Tibial artery (tissue), 4 donors: Measurements from ENCODE around the gene KLC1.

Experiments used
- DNase-seq, 2 donors: peaks; one replicate each; pipeline ENCODE4 v3.0.0-alpha.2; 2019
- H3K27ac ChIP-seq, 2 donors: fragments of 200-600 bp; sonication (generic) in 1 of 2; 1 replicate in 1 of 2; 2 replicates in 1 of 2; pipeline ENCODE4 v1.5.1; 2018 to 2019; ENCODE audit warnings: mild to moderate bottlenecking in 1 of 2
- H3K27me3 ChIP-seq, 2 donors: fragments of 200-600 bp; sonication (generic) in 1 of 2; one replicate each; pipeline versions ENCODE4 v1.5.1 to v1.6.0; 2016 to 2019
- H3K36me3 ChIP-seq, 3 donors: fragments of 200-600 bp; sonication (generic) in 2 of 3; one replicate each; pipeline ENCODE4 v1.5.1; 2016 to 2019; ENCODE audit warnings: mild to moderate bottlenecking in 2 of 3
- H3K4me1 ChIP-seq, 4 donors: fragments of 200-600 bp; sonication (generic) in 2 of 4; 1 replicate in 3 of 4; 2 replicates in 1 of 4; pipeline ENCODE4 v1.5.1; 2016 to 2019
- H3K4me3 ChIP-seq, 2 donors: fragments of 200-600 bp; sonication (generic) in 1 of 2; 1 replicate in 1 of 2; 2 replicates in 1 of 2; pipeline ENCODE4 v1.5.1; 2018 to 2019; ENCODE audit warnings: mild to moderate bottlenecking in 2 of 2
- H3K9me3 ChIP-seq, 3 donors: fragments of 200-600 bp; sonication (generic) in 1 of 3; one replicate each; pipeline ENCODE4 v1.5.1; 2016 to 2019
- CTCF ChIP-seq, 2 experiments: fragments of 200-600 bp in 1 of 2; fragments of 450-650 bp in 1 of 2; IDR thresholded peaks; one replicate each; pipeline ENCODE4 v1.5.1; 2017 to 2019; ENCODE audit warnings: antibody characterized with exemption in 2 of 2, mild to moderate bottlenecking in 1 of 2, moderate library complexity in 1 of 2
- intact Hi-C: fragments of 100-400 bp; cut with DNase I; formaldehyde crosslinking; loops from one replicate; pipeline ENCODE4 v1.15.0; 2023; ENCODE audit warnings: low total_unique reads

KLC1 gene

GRCh38 chr14:103594265-103594664 is 34.7 kb upstream of the KLC1 start:
- no peak for DNase-seq
- Histone ChIP-seq H3K27ac (no peak overlapping the region), H3K4me3 (no peak overlapping the region), H3K4me1 (no peaks in the 10 kb centered on the region), H3K36me3 (peaks cover 4 to 27% (median 18%) of the 10 kb centered on the region in 3 donors), H3K9me3 (no peaks in the 10 kb centered on the region), H3K27me3 (no peaks in the 10 kb centered on the region)
- intact Hi-C loops = no loop called here
- no peak for TF ChIP-seq CTCF (IDR thresholded peaks at IDR 0.05)

GRCh38 chr14:103597623-103598377 is 31.2 kb upstream of the KLC1 start:
- Histone ChIP-seq H3K27ac (no peak overlapping the region), H3K27me3 (no peaks in the 10 kb centered on the region), H3K36me3 (peaks cover 0 to 5% (median 0%) of the 10 kb centered on the region in 3 donors), H3K9me3 (no peaks in the 10 kb centered on the region), H3K4me3 (no peak overlapping the region), H3K4me1 (no peaks in the 10 kb centered on the region)
- TF ChIP-seq CTCF (IDR thresholded peaks at IDR 0.05) = no peak
- peak in 1 of 2 donors; percentile 58 for DNase-seq
- intact Hi-C loops = no loop called here

GRCh38 chr14:103600503-103600902 is 28.5 kb upstream of the KLC1 start:
- peaks cover 0 to under 1% (median 0%) of the 10 kb centered on the region in 3 donors for H3K36me3 ChIP-seq
- no peak overlapping the region for H3K27ac ChIP-seq
- no peak for TF ChIP-seq CTCF (IDR thresholded peaks at IDR 0.05)
- intact Hi-C loops = loop anchor here (10.0 kb wide), 1 partner anchor 134 kb away; no protein-coding TSS in a partner anchor
- no peaks in the 10 kb centered on the region for H3K4me1 ChIP-seq
- no peak for DNase-seq
- no peaks in the 10 kb centered on the region for H3K9me3 ChIP-seq
- H3K27me3 ChIP-seq = no peaks in the 10 kb centered on the region
- no peak overlapping the region for H3K4me3 ChIP-seq

- intact Hi-C loops = loop anchor here (10.0 kb wide), 1 partner anchor 130 kb away; no protein-coding TSS in a partner anchor
- no peaks in the 10 kb centered on the region for H3K36me3 ChIP-seq
- no peak for DNase-seq
- peaks cover 0 to 5% of the 10 kb centered on the region in 2 donors for H3K27me3 ChIP-seq
- H3K4me3 ChIP-seq = no peak overlapping the region
- no peak overlapping the region for H3K27ac ChIP-seq
- no peak for TF ChIP-seq CTCF (IDR thresholded peaks at IDR 0.05)
- no peaks in the 10 kb centered on the region for H3K9me3 ChIP-seq
- H3K4me1 ChIP-seq = peaks cover 0 to 16% (median 12%) of the 10 kb centered on the region in 4 donors
Observed at GRCh38 chr14:103604620-103605019, 24.4 kb upstream of the KLC1 start.

GRCh38 chr14:103606963-103607668 is 21.9 kb upstream of the KLC1 start:
- intact Hi-C loops = loop anchor here (10.0 kb wide), 1 partner anchor 128 kb away; no protein-coding TSS in a partner anchor
- peak overlapping the region; percentile 14 to 40 for H3K4me3 ChIP-seq

More at GRCh38 chr14:103606963-103607668, 21.9 kb upstream of the KLC1 start:
- H3K36me3 ChIP-seq = no peaks in the 10 kb centered on the region
- H3K4me1 ChIP-seq = peaks cover 0 to 16% (median 12%) of the 10 kb centered on the region in 4 donors
- no peak overlapping the region for H3K27ac ChIP-seq
- H3K9me3 ChIP-seq = peaks cover 0 to 7% (median 6%) of the 10 kb centered on the region in 3 donors
- peak; percentile 83 to 86 for DNase-seq
- H3K27me3 ChIP-seq = peaks cover 0 to 5% of the 10 kb centered on the region in 2 donors
- TF ChIP-seq CTCF (IDR thresholded peaks at IDR 0.05) = peak; percentile 27 to 37
